Ascending aorta (tissue), 2 donors: ENCODE results near the gene ADAP1. TPM values are rescaled to one million over a fixed set of nuclear protein-coding genes. Genes with fewer than 3 reads are reported as not detected.

ENCODE experiments used
- DNase-seq, 2 donors: peaks; one replicate each; pipeline ENCODE4 v3.0.0-alpha.2; 2019; ENCODE audit warnings: low spot score in 2 of 2
- H3K27ac ChIP-seq, 2 donors: fragments of 200-600 bp; sonication (generic); one replicate each; pipeline ENCODE4 v1.5.1; 2016 to 2017; ENCODE audit warnings: mild to moderate bottlenecking in 1 of 2
- H3K27me3 ChIP-seq: fragments of 200-600 bp; sonication (generic); one replicate; pipeline ENCODE4 v1.5.1; 2017
- H3K36me3 ChIP-seq, 2 donors: fragments of 200-600 bp; sonication (generic); one replicate each; pipeline ENCODE4 v1.5.1; 2016
- H3K4me1 ChIP-seq, 2 donors: fragments of 200-600 bp; sonication (generic); one replicate each; pipeline ENCODE4 v1.5.1; 2016 to 2017; ENCODE audit warnings: mild to moderate bottlenecking in 1 of 2
- H3K4me3 ChIP-seq, 2 donors: fragments of 200-600 bp; sonication (generic); one replicate each; pipeline ENCODE4 v1.5.1; 2016 to 2017; ENCODE audit warnings: mild to moderate bottlenecking in 1 of 2
- H3K9me3 ChIP-seq, 2 donors: fragments of 200-600 bp; sonication (generic); one replicate each; pipeline ENCODE4 v1.5.1; 2016
- CTCF ChIP-seq, 3 experiments: fragments of 200-600 bp in 2 of 3; fragments of 450-650 bp in 1 of 3; sonication (generic) in 2 of 3; IDR thresholded peaks; one replicate each; pipeline ENCODE4 v1.5.1; 2016 to 2019; ENCODE audit warnings: antibody characterized with exemption in 3 of 3, mild to moderate bottlenecking in 1 of 3, moderate library complexity in 1 of 3
- intact Hi-C: fragments of 100-400 bp; cut with DNase I; formaldehyde crosslinking; loops from one replicate; pipeline ENCODE4 v1.15.1; 2023
- total RNA-seq: library from RNA; depleted of rRNA; stranded (reverse); fragments of >200 nt; gene quantifications from one replicate; pipeline ENCODE4 v1.1.0, GENCODE V29; 2016

Gene ADAP1
- total RNA-seq, 1 donor from 2014 or later, result 44.5 TPM

- Histone ChIP-seq H3K36me3 (peaks cover 71 to 84% of the 10 kb centered on the region in 2 donors), H3K4me3 (no peak overlapping the region), H3K27ac (no peak overlapping the region), H3K27me3 (no peaks in the 10 kb centered on the region), H3K9me3 (no peaks in the 10 kb centered on the region), H3K4me1 (no peaks in the 10 kb centered on the region)
- DNase-seq, result no peak
- intact Hi-C loops, result no loop called here
- TF ChIP-seq CTCF (IDR thresholded peaks at IDR 0.05), result no peak
Measured at GRCh38 chr7:892648-893593, 61.6 kb downstream of the ADAP1 start.

- Histone ChIP-seq H3K36me3 (peaks cover 73 to 87% of the 10 kb centered on the region in 2 donors), H3K27me3 (no peaks in the 10 kb centered on the region), H3K4me1 (no peaks in the 10 kb centered on the region), H3K9me3 (no peaks in the 10 kb centered on the region), H3K27ac (no peak overlapping the region), H3K4me3 (no peak overlapping the region)
- no peak for DNase-seq
- intact Hi-C loops, result no loop called here
- TF ChIP-seq CTCF (IDR thresholded peaks at IDR 0.05), result no peak
Measured at GRCh38 chr7:891805-892204, 62.7 kb downstream of the ADAP1 start.

- H3K9me3 ChIP-seq, result no peaks in the 10 kb centered on the region
- no peak overlapping the region for H3K27ac ChIP-seq
- no peak for DNase-seq
- H3K4me1 ChIP-seq, result no peaks in the 10 kb centered on the region
- TF ChIP-seq CTCF (IDR thresholded peaks at IDR 0.05), result no peak
- H3K27me3 ChIP-seq, result no peaks in the 10 kb centered on the region
- peaks cover 76 to 87% of the 10 kb centered on the region in 2 donors for H3K36me3 ChIP-seq
- H3K4me3 ChIP-seq, result no peak overlapping the region
- intact Hi-C loops, result no loop called here
Measured at GRCh38 chr7:891291-891690, 63.2 kb downstream of the ADAP1 start.

- no peaks in the 10 kb centered on the region for H3K9me3 ChIP-seq
- DNase-seq, result no peak
- no peaks in the 10 kb centered on the region for H3K27me3 ChIP-seq
- peaks cover 76 to 87% of the 10 kb centered on the region in 2 donors for H3K36me3 ChIP-seq
- no peaks in the 10 kb centered on the region for H3K4me1 ChIP-seq
- intact Hi-C loops, result no loop called here
- H3K4me3 ChIP-seq, result no peak overlapping the region
- H3K27ac ChIP-seq, result no peak overlapping the region
- TF ChIP-seq CTCF (IDR thresholded peaks at IDR 0.05), result no peak
Measured at GRCh38 chr7:890868-891267, 63.6 kb downstream of the ADAP1 start.

- H3K27me3 ChIP-seq, result no peaks in the 10 kb centered on the region
- no peak overlapping the region for H3K27ac ChIP-seq
- no peak for DNase-seq
- H3K4me3 ChIP-seq, result no peak overlapping the region
- peaks cover 0 to under 1% of the 10 kb centered on the region in 2 donors for H3K4me1 ChIP-seq
- TF ChIP-seq CTCF (IDR thresholded peaks at IDR 0.05), result no peak
- H3K36me3 ChIP-seq, result peaks cover 64 to 72% of the 10 kb centered on the region in 2 donors
- intact Hi-C loops, result no loop called here
- H3K9me3 ChIP-seq, result no peaks in the 10 kb centered on the region
Measured at GRCh38 chr7:889391-889790, 65.1 kb downstream of the ADAP1 start.
